DMS114 treated with DMSO at 0.1 percent for 48 hours (cell line): Measurements from ENCODE around the gene DMXL1.

Experiments
- DNase-seq: peaks from one replicate; lab custom pipeline; 2025; ENCODE audit not compliant: unreplicated experiment; lab: John Stamatoyannopoulos, UW

DMXL1 gene

GRCh38 chr5:119070828-119071560 is at the start of gene DMXL1:
Gene DMXL1, plus strand, starts transcription at chr5:119071087. Its CDS starts 483 bp downstream, at chr5:119071570.
- DNase-seq, result peak; percentile 99

GRCh38 chr5:119021149-119021732 is 49.6 kb upstream of the DMXL1 start:
- no peak for DNase-seq

GRCh38 chr5:119022017-119022745 is 48.7 kb upstream of the DMXL1 start:
- DNase-seq, result peak; percentile 59

GRCh38 chr5:119022773-119023172 is 48.1 kb upstream of the DMXL1 start:
- DNase-seq, result no peak

GRCh38 chr5:119028575-119028974 is 42.3 kb upstream of the DMXL1 start:
- DNase-seq, result no peak

- DNase-seq, result no peak
Observed at GRCh38 chr5:119031011-119031886, 39.6 kb upstream of the DMXL1 start.

- DNase-seq, result no peak
Observed at GRCh38 chr5:119031905-119032304, 39.0 kb upstream of the DMXL1 start.

GRCh38 chr5:119032656-119033055 is 38.2 kb upstream of the DMXL1 start:
- no peak for DNase-seq

GRCh38 chr5:119033135-119033534 is 37.8 kb upstream of the DMXL1 start:
- no peak for DNase-seq

GRCh38 chr5:119036101-119036762 is 34.7 kb upstream of the DMXL1 start:
- DNase-seq, result no peak

- no peak for DNase-seq
Observed at GRCh38 chr5:119037496-119038215, 33.2 kb upstream of the DMXL1 start.

GRCh38 chr5:119048246-119048645 is 22.6 kb upstream of the DMXL1 start:
- DNase-seq, result no peak

- DNase-seq, result no peak
Observed at GRCh38 chr5:119049824-119050449, 20.9 kb upstream of the DMXL1 start.

- no peak for DNase-seq
Observed at GRCh38 chr5:119054101-119054500, 16.8 kb upstream of the DMXL1 start.

GRCh38 chr5:119055294-119055693 is 15.6 kb upstream of the DMXL1 start:
- no peak for DNase-seq

GRCh38 chr5:119058979-119059529 is 11.8 kb upstream of the DMXL1 start:
- DNase-seq, result no peak

GRCh38 chr5:119059740-119060255 is 11.1 kb upstream of the DMXL1 start:
- no peak for DNase-seq

- DNase-seq, result no peak
Observed at GRCh38 chr5:119063579-119064379, 7.1 kb upstream of the DMXL1 start.
